WTC11 (cell line): ENCODE data around the gene BOC. TPM values are rescaled to one million over a fixed set of nuclear protein-coding genes. Genes with fewer than 3 reads are reported as not detected.

Experiments used
- ATAC-seq: fragments of 200-7000 bp; cut with Tn5 transposase; 2 replicates; pipeline ENCODE4 v1.10.0; 2021; ENCODE audit warnings: mild to moderate bottlenecking, moderate library complexity
- CTCF ChIA-PET: fragments of 300-600 bp; sonication (Branson Sonifier 250); formaldehyde crosslinking; loops from one replicate; lab custom pipeline; 2021; ENCODE audit warnings: antibody characterized with exemption; lab: Charles Lee
- POLR2A ChIA-PET: fragments of 350-600 bp; sonication (Branson Sonifier 250); formaldehyde crosslinking; loops from one replicate; lab custom pipeline; 2021; ENCODE audit warnings: antibody characterized with exemption; lab: Charles Lee
- DNase-seq: peaks from one replicate; pipeline ENCODE4 v3.0.0; 2021; ENCODE audit warnings: low spot score
- H3K27ac Mint-ChIP-seq: 2 replicates; pipeline ENCODE4 v1.8.0; 2021; ENCODE audit warnings: mixed read lengths
- H3K27me3 Mint-ChIP-seq: 2 replicates; pipeline ENCODE4 v1.8.0; 2021; ENCODE audit warnings: low read depth, mild to moderate bottlenecking, moderate library complexity, mixed read lengths
- H3K36me3 Mint-ChIP-seq: 2 replicates; pipeline ENCODE4 v1.8.0; 2021; ENCODE audit warnings: mixed read lengths
- H3K4me1 Mint-ChIP-seq: 2 replicates; pipeline ENCODE4 v1.8.0; 2022; ENCODE audit warnings: mixed read lengths
- H3K4me3 Mint-ChIP-seq: 2 replicates; pipeline ENCODE4 v1.8.0; 2021; ENCODE audit warnings: mild to moderate bottlenecking, moderate library complexity, mixed read lengths
- H3K9me3 Mint-ChIP-seq: 2 replicates; pipeline ENCODE4 v1.8.0; 2021; ENCODE audit warnings: mixed read lengths
- FOXJ3 ChIP-seq: sonication (generic); formaldehyde crosslinking; IDR thresholded peaks from 2 replicates; pipeline ENCODE4 v1.9.0; 2021; ENCODE audit warnings: missing genetic modification reagents, mild to moderate bottlenecking, borderline replicate concordance
- FOXP4 ChIP-seq: sonication (generic); formaldehyde crosslinking; IDR thresholded peaks from 2 replicates; pipeline ENCODE4 v1.8.0; 2022; ENCODE audit warnings: mild to moderate bottlenecking, missing genetic modification reagents
- HMGXB4 ChIP-seq: sonication (generic); formaldehyde crosslinking; IDR thresholded peaks from 2 replicates; pipeline ENCODE4 v1.8.1; 2023; ENCODE audit warnings: mild to moderate bottlenecking, moderate library complexity, missing genetic modification reagents
- MXD4 ChIP-seq: fragments of 250-450 bp; sonication (Bioruptor Pico); IDR thresholded peaks from 2 replicates; pipeline ENCODE4 v1.8.0; 2021; ENCODE audit warnings: mild to moderate bottlenecking, moderate library complexity, borderline replicate concordance
- PRDM15 ChIP-seq: sonication (generic); formaldehyde crosslinking; IDR thresholded peaks from 2 replicates; pipeline ENCODE4 v1.8.0; 2022; ENCODE audit warnings: missing genetic modification reagents
- STAT6 ChIP-seq: sonication (generic); formaldehyde crosslinking; conservative IDR thresholded peaks from 2 replicates; pipeline ENCODE4 v1.8.1; 2023; ENCODE audit warnings: mild to moderate bottlenecking, low read depth, missing genetic modification reagents, moderate library complexity
- TP53 ChIP-seq: sonication (generic); formaldehyde crosslinking; IDR thresholded peaks from 2 replicates; pipeline ENCODE4 v1.8.1; 2023; ENCODE audit warnings: mild to moderate bottlenecking, missing genetic modification reagents
- ZNF121 ChIP-seq: sonication (generic); formaldehyde crosslinking; IDR thresholded peaks from 2 replicates; pipeline ENCODE4 v1.8.0; 2023; ENCODE audit warnings: missing genetic modification reagents
- ZNF281 ChIP-seq: sonication (generic); formaldehyde crosslinking; IDR thresholded peaks from 2 replicates; pipeline ENCODE4 v1.8.0; 2023; ENCODE audit warnings: mild to moderate bottlenecking, missing genetic modification reagents
- ZNF423 ChIP-seq: fragments of 250-450 bp; sonication (Bioruptor Pico); IDR thresholded peaks from 2 replicates; pipeline ENCODE4 v2.1.2; 2022; ENCODE audit warnings: mild to moderate bottlenecking, moderate library complexity
- ZNF671 ChIP-seq: fragments of 250-450 bp; sonication (Bioruptor Pico); IDR thresholded peaks from 2 replicates; pipeline ENCODE4 v1.8.0; 2021; ENCODE audit warnings: mild to moderate bottlenecking
- total RNA-seq: library from RNA; stranded (reverse); gene quantifications from 3 replicates; pipeline ENCODE4 v1.2.3, GENCODE V29; 2021
- TF ChIP-seq, protein P1 (sequence below): sonication (generic); formaldehyde crosslinking; IDR thresholded peaks from 2 replicates; pipeline ENCODE4 v1.8.1; 2023; ENCODE audit warnings: mild to moderate bottlenecking, missing genetic modification reagents, moderate library complexity
- TF ChIP-seq, protein P2 (sequence below): fragments of 250-450 bp; sonication (Bioruptor Pico); IDR thresholded peaks from 2 replicates; pipeline ENCODE4 v1.8.0; 2021; ENCODE audit warnings: mild to moderate bottlenecking
- TF ChIP-seq, protein P3 (sequence below): sonication (generic); formaldehyde crosslinking; IDR thresholded peaks from 2 replicates; pipeline ENCODE4 v1.8.1; 2022; ENCODE audit warnings: mild to moderate bottlenecking, missing genetic modification reagents, moderate library complexity, borderline replicate concordance
- TF ChIP-seq, protein P4 (sequence below): sonication (generic); formaldehyde crosslinking; IDR thresholded peaks from 2 replicates; pipeline ENCODE4 v1.8.0; 2023; ENCODE audit warnings: missing genetic modification reagents

The BOC gene
- total RNA-seq, 1 experiment from 2014 or later, result 8.0 TPM

- no peak overlapping the region for H3K4me3 Mint-ChIP-seq
- no peaks in the 10 kb centered on the region; the same call in 1 of the 2 replicates for H3K27me3 Mint-ChIP-seq
- CTCF ChIA-PET, result no interaction called here
- POLR2A ChIA-PET, result no interaction called here
- DNase-seq (no peak), ATAC-seq (0 out of 2 replicates have a peak, but pooled peaks have one; percentile 19)
- H3K9me3 Mint-ChIP-seq, result no peaks in the 10 kb centered on the region
- no peak overlapping the region for H3K27ac Mint-ChIP-seq
- peaks cover 34% of the 10 kb centered on the region for H3K4me1 Mint-ChIP-seq
- no peaks in the 10 kb centered on the region for H3K36me3 Mint-ChIP-seq
- TF ChIP-seq, protein P1, sequence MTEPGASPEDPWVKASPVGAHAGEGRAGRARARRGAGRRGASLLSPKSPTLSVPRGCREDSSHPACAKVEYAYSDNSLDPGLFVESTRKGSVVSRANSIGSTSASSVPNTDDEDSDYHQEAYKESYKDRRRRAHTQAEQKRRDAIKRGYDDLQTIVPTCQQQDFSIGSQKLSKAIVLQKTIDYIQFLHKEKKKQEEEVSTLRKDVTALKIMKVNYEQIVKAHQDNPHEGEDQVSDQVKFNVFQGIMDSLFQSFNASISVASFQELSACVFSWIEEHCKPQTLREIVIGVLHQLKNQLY (CRISPR knock-in tag), result no peak
- TF ChIP-seq FOXJ3 (no peak), TP53 (CRISPR knock-in tag) (no peak), HMGXB4 (CRISPR knock-in tag) (no peak), FOXP4 (CRISPR knock-in tag) (no peak), ZNF671 (CRISPR knock-in tag) (no peak), STAT6 (CRISPR knock-in tag) (no peak), ZNF281 (CRISPR knock-in tag) (no peak), ZNF423 (no peak), MXD4 (CRISPR knock-in tag) (no peak), PRDM15 (CRISPR knock-in tag) (no peak), ZNF121 (CRISPR knock-in tag) (no peak)
- TF ChIP-seq, protein P2, sequence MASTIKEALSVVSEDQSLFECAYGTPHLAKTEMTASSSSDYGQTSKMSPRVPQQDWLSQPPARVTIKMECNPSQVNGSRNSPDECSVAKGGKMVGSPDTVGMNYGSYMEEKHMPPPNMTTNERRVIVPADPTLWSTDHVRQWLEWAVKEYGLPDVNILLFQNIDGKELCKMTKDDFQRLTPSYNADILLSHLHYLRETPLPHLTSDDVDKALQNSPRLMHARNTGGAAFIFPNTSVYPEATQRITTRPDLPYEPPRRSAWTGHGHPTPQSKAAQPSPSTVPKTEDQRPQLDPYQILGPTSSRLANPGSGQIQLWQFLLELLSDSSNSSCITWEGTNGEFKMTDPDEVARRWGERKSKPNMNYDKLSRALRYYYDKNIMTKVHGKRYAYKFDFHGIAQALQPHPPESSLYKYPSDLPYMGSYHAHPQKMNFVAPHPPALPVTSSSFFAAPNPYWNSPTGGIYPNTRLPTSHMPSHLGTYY (CRISPR knock-in tag), result no peak
- TF ChIP-seq, protein P3, sequence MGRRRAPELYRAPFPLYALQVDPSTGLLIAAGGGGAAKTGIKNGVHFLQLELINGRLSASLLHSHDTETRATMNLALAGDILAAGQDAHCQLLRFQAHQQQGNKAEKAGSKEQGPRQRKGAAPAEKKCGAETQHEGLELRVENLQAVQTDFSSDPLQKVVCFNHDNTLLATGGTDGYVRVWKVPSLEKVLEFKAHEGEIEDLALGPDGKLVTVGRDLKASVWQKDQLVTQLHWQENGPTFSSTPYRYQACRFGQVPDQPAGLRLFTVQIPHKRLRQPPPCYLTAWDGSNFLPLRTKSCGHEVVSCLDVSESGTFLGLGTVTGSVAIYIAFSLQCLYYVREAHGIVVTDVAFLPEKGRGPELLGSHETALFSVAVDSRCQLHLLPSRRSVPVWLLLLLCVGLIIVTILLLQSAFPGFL (CRISPR knock-in tag), result no peak
- TF ChIP-seq, protein P4, sequence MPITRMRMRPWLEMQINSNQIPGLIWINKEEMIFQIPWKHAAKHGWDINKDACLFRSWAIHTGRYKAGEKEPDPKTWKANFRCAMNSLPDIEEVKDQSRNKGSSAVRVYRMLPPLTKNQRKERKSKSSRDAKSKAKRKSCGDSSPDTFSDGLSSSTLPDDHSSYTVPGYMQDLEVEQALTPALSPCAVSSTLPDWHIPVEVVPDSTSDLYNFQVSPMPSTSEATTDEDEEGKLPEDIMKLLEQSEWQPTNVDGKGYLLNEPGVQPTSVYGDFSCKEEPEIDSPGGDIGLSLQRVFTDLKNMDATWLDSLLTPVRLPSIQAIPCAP (CRISPR knock-in tag), result no peak
Measured at GRCh38 chr3:113221721-113222257, 10.4 kb downstream of the BOC start.
